ENCODE results near the gene SLC24A3. TPM values are rescaled to one million over a fixed set of nuclear protein-coding genes. Genes with fewer than 3 reads are reported as not detected.

The SLC24A3 gene
- total RNA-seq, 1 experiment from 2014 or later: 0.14 TPM

GRCh38 chr20:19546648-19547047 is 334.2 kb downstream of the SLC24A3 start:
- intact Hi-C loops (cut with micrococcal nuclease; ENCODE audit: unreplicated experiment): no loop called here
- BruUV-seq (replicated peaks): no TSS peak

GRCh38 chr20:19547547-19547946 is 335.1 kb downstream of the SLC24A3 start:
- no peaks in the 10 kb centered on the region for H3K36me3 ChIP-seq (ENCODE audit: control insufficient read depth, insufficient read depth, low read length)
- Mint-ChIP-seq H3K9me3 (ENCODE audit: unreplicated experiment) (no peaks in the 10 kb centered on the region), H3K27ac (ENCODE audit: unreplicated experiment) (no peak overlapping the region), H3K27me3 (ENCODE audit: insufficient read depth, unreplicated experiment) (peaks cover 14% of the 10 kb centered on the region), H3K4me3 (ENCODE audit: unreplicated experiment) (no peak overlapping the region), H3K36me3 (ENCODE audit: insufficient read depth, unreplicated experiment) (no peaks in the 10 kb centered on the region), H3K4me1 (ENCODE audit: low read depth, unreplicated experiment) (no peaks in the 10 kb centered on the region)
- POLR2A ChIA-PET: no interaction called here
- H3K27me3 ChIP-seq (replicated peaks; ENCODE audit: control insufficient read depth, insufficient read depth, low read length): no peaks in the 10 kb centered on the region; the same call in 1 of the 2 replicates
- H3K4me3 ChIP-seq (ENCODE audit: low read depth, low read length): no peak overlapping the region
- CTCF ChIA-PET: no interaction called here
- intact Hi-C loops (cut with micrococcal nuclease; ENCODE audit: unreplicated experiment): no loop called here
- H3K4me1 ChIP-seq: no peaks in the 10 kb centered on the region
- DNase-seq: no peak
- BruUV-seq (replicated peaks): no TSS peak
- TF ChIP-seq CTCF (IDR thresholded peaks at IDR 0.05; ENCODE audit: insufficient read depth in 1 of 2, low read depth in 1 of 2, low read length in 1 of 2, severe bottlenecking in 1 of 2, unreplicated experiment in 1 of 2): no peak
- H3K9me3 ChIP-seq: no peaks in the 10 kb centered on the region

More at GRCh38 chr20:19546648-19547047, 334.2 kb downstream of the SLC24A3 start:
- H3K36me3 ChIP-seq (ENCODE audit: control insufficient read depth, insufficient read depth, low read length): no peaks in the 10 kb centered on the region
- DNase-seq: no peak
- H3K36me3 Mint-ChIP-seq (ENCODE audit: insufficient read depth, unreplicated experiment): no peaks in the 10 kb centered on the region
- no peak overlapping the region for H3K4me3 ChIP-seq (ENCODE audit: low read depth, low read length)
- TF ChIP-seq CTCF (IDR thresholded peaks at IDR 0.05; ENCODE audit: insufficient read depth in 1 of 2, low read depth in 1 of 2, low read length in 1 of 2, severe bottlenecking in 1 of 2, unreplicated experiment in 1 of 2): no peak
- H3K4me1 Mint-ChIP-seq (ENCODE audit: low read depth, unreplicated experiment): no peaks in the 10 kb centered on the region
- no peak overlapping the region for H3K27ac Mint-ChIP-seq (ENCODE audit: unreplicated experiment)
- peaks cover 20% of the 10 kb centered on the region for H3K27me3 Mint-ChIP-seq (ENCODE audit: insufficient read depth, unreplicated experiment)
- ChIA-PET CTCF (interaction anchor here (0.6 kb wide), 1 partner anchor 82 kb away, joined by 9 read pairs; no protein-coding TSS in a partner anchor), POLR2A (no interaction called here)
- no peak overlapping the region for H3K4me3 Mint-ChIP-seq (ENCODE audit: unreplicated experiment)
- H3K9me3 ChIP-seq: no peaks in the 10 kb centered on the region
- no peaks in the 10 kb centered on the region; the same call in 1 of the 2 replicates for H3K27me3 ChIP-seq (replicated peaks; ENCODE audit: control insufficient read depth, insufficient read depth, low read length)
- H3K4me1 ChIP-seq: no peaks in the 10 kb centered on the region
- no peaks in the 10 kb centered on the region for H3K9me3 Mint-ChIP-seq (ENCODE audit: unreplicated experiment)

- no peaks in the 10 kb centered on the region for H3K36me3 ChIP-seq (ENCODE audit: control insufficient read depth, insufficient read depth, low read length)
- TF ChIP-seq CTCF (IDR thresholded peaks at IDR 0.05; ENCODE audit: insufficient read depth in 1 of 2, low read depth in 1 of 2, low read length in 1 of 2, severe bottlenecking in 1 of 2, unreplicated experiment in 1 of 2): no peak
- no peak overlapping the region for H3K4me3 Mint-ChIP-seq (ENCODE audit: unreplicated experiment)
- intact Hi-C loops (cut with micrococcal nuclease; ENCODE audit: unreplicated experiment): no loop called here
- ChIA-PET CTCF (no interaction called here), POLR2A (no interaction called here)
- H3K4me1 Mint-ChIP-seq (ENCODE audit: low read depth, unreplicated experiment): no peaks in the 10 kb centered on the region
- no peak overlapping the region for H3K4me3 ChIP-seq (ENCODE audit: low read depth, low read length)
- DNase-seq: no peak
- peaks cover 9% of the 10 kb centered on the region for H3K27me3 Mint-ChIP-seq (ENCODE audit: insufficient read depth, unreplicated experiment)
- H3K9me3 ChIP-seq: no peaks in the 10 kb centered on the region
- no peaks in the 10 kb centered on the region for H3K36me3 Mint-ChIP-seq (ENCODE audit: insufficient read depth, unreplicated experiment)
- no peaks in the 10 kb centered on the region; the same call in 1 of the 2 replicates for H3K27me3 ChIP-seq (replicated peaks; ENCODE audit: control insufficient read depth, insufficient read depth, low read length)
- no peaks in the 10 kb centered on the region for H3K4me1 ChIP-seq
- no peak overlapping the region for H3K27ac Mint-ChIP-seq (ENCODE audit: unreplicated experiment)
- H3K9me3 Mint-ChIP-seq (ENCODE audit: unreplicated experiment): no peaks in the 10 kb centered on the region
- no TSS peak for BruUV-seq (replicated peaks)
These were observed 337.5 kb downstream of the SLC24A3 start for GRCh38 chr20:19549896-19550295.
